GM23248 (cell line): ENCODE results near the gene SYNE2.

ENCODE experiments used
- EZH2 ChIP-seq: fragments of 200-600 bp; sonication (generic); IDR thresholded peaks from 2 replicates; pipeline ENCODE4 v1.6.1; 2018; ENCODE audit warnings: antibody characterized with exemption, mild to moderate bottlenecking; ENCODE audit not compliant: insufficient read depth, poor library complexity, severe bottlenecking
- EZH2phosphoT487 ChIP-seq: fragments of 200-600 bp; sonication (generic); IDR thresholded peaks from 2 replicates; pipeline ENCODE4 v1.6.1; 2018; ENCODE audit warnings: antibody characterized with exemption, moderate library complexity, mild to moderate bottlenecking, low read depth; ENCODE audit not compliant: insufficient read depth

DNA sequence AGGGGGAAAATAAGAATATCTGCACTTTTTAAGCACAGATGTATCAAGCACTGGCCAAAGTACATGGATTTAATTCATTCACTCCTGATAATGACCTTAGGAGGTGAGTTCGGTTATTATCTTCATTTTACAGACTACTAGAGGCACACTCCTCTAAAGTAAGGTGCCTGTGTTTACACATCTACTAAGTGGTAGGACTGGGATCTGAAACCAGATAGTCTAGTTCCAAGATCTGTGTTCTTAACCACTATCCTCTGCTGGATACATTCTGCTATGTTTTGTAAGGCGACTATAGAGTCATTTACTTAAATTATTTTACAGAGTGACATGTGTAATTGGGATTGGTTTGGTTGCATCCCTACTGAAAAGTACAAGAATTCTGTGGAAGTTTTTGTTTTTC is 266.1 kb downstream of the SYNE2 start:
- TF ChIP-seq EZH2 (no peak), EZH2phosphoT487 (no peak)
